NCI-H82 treated with DMSO at 0.1 percent for 48 hours (cell line): ENCODE measurements around the gene TNNT3.
"Not testable (repeated sequence)": the region's sequence is repeated elsewhere in the genome, so short reads cannot be mapped to it uniquely, and the experiment has no call there.

Source experiments
- DNase-seq: peaks from one replicate; lab custom pipeline; 2025; ENCODE audit not compliant: unreplicated experiment; lab: John Stamatoyannopoulos, UW

The TNNT3 gene

GRCh38 chr11:1919391-1920127 lies at the start of gene TNNT3:
TNNT3 (plus strand) TSS chr11:1919703; CDS start chr11:1922875, 3,172 bp downstream.
- no peak for DNase-seq

- no peak for DNase-seq
Measured at GRCh38 chr11:1870326-1870696, 49.2 kb upstream of the TNNT3 start.

- no peak for DNase-seq
Measured at GRCh38 chr11:1870721-1871466, 48.6 kb upstream of the TNNT3 start.

GRCh38 chr11:1871531-1871930 lies 48.0 kb upstream of the TNNT3 start:
- no peak for DNase-seq

- no peak for DNase-seq
Measured at GRCh38 chr11:1872267-1872985, 47.1 kb upstream of the TNNT3 start.

- no peak for DNase-seq
Measured at GRCh38 chr11:1873048-1873812, 46.3 kb upstream of the TNNT3 start.

GRCh38 chr11:1873813-1874150 lies 45.7 kb upstream of the TNNT3 start:
- DNase-seq, result not testable (repeated sequence)

- not testable (repeated sequence) for DNase-seq
Measured at GRCh38 chr11:1874441-1875092, 44.9 kb upstream of the TNNT3 start.

GRCh38 chr11:1875093-1875850 lies 44.2 kb upstream of the TNNT3 start:
- DNase-seq, result no peak

- DNase-seq, result not testable (repeated sequence)
Measured at GRCh38 chr11:1875851-1876301, 43.6 kb upstream of the TNNT3 start.

GRCh38 chr11:1876361-1877063 lies 43.0 kb upstream of the TNNT3 start:
- DNase-seq, result no peak

- no peak for DNase-seq
Measured at GRCh38 chr11:1877211-1878136, 42.0 kb upstream of the TNNT3 start.

- DNase-seq, result no peak
Measured at GRCh38 chr11:1878137-1879031, 41.1 kb upstream of the TNNT3 start.

- no peak for DNase-seq
Measured at GRCh38 chr11:1879342-1879940, 40.1 kb upstream of the TNNT3 start.

- no peak for DNase-seq
Measured at GRCh38 chr11:1879941-1880720, 39.4 kb upstream of the TNNT3 start.
